Measurements from ENCODE around the gene SLC35F1. TPM values are rescaled to one million over a fixed set of nuclear protein-coding genes. Genes with fewer than 3 reads are reported as not detected.
"Not testable (repeated sequence)": the region's sequence is repeated elsewhere in the genome, so short reads cannot be mapped to it uniquely, and the experiment has no call there.

The SLC35F1 gene
- total and polyA plus RNA-seq, 10 of the 15 experiments (the other 5 are each of a cell fraction or from before 2014, with no cell fraction given), result 0.01 TPM; not detected in 9

- ChIA-PET POLR2A (no interaction called here), CTCF (no interaction called here), RAD21 (ENCODE audit: unreplicated experiment) (no interaction called here), SMC1A (ENCODE audit: uncharacterized antibody, unreplicated experiment) (no interaction called here)
- H2AFZ ChIP-seq (ENCODE audit: control insufficient read depth, low read depth, low read length), result no peak overlapping the region
- TF ChIP-seq ZNF217 (IDR thresholded peaks at IDR 0.05) (no peak), SMARCA5 (IDR thresholded peaks at IDR 0.05) (no peak), CHD2 (IDR thresholded peaks at IDR 0.05; ENCODE audit: borderline replicate concordance, low read depth, low read length) (no peak), KAT2A (conservative IDR thresholded peaks at IDR 0.05; ENCODE audit: control insufficient read depth, low read depth, low read length) (no peak), IKZF1 (conservative IDR thresholded peaks at IDR 0.05) (no peak), HCFC1 (IDR thresholded peaks at IDR 0.05; ENCODE audit: low read length) (no peak), TARDBP (IDR thresholded peaks at IDR 0.05; ENCODE audit: borderline replicate concordance) (no peak), CHD1 (IDR thresholded peaks at IDR 0.05; ENCODE audit: low read depth, low read length) (no peak), RUNX3 (IDR thresholded peaks at IDR 0.05; ENCODE audit: low read length) (no peak), ZNF207 (IDR thresholded peaks at IDR 0.05; ENCODE audit: borderline replicate concordance) (no peak)
- TF ChIP-seq, protein P1, sequence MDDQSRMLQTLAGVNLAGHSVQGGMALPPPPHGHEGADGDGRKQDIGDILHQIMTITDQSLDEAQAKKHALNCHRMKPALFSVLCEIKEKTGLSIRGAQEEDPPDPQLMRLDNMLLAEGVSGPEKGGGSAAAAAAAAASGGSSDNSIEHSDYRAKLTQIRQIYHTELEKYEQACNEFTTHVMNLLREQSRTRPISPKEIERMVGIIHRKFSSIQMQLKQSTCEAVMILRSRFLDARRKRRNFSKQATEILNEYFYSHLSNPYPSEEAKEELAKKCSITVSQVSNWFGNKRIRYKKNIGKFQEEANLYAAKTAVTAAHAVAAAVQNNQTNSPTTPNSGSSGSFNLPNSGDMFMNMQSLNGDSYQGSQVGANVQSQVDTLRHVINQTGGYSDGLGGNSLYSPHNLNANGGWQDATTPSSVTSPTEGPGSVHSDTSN (IDR thresholded peaks at IDR 0.05; ENCODE audit: insufficient replicate concordance, low read depth, low read length), result no peak
- H3K9ac ChIP-seq (ENCODE audit: control insufficient read depth, insufficient read depth, low read length), result no peak overlapping the region
- H3K27me3 ChIP-seq (replicated peaks in 1 of 2; ENCODE audit: control insufficient read depth in 2 of 2, insufficient read depth in 2 of 2, low read length in 1 of 2), result no peaks in the 10 kb centered on the region
- intact Hi-C loops (cut with micrococcal nuclease; ENCODE audit: unreplicated experiment) (no loop called here), in situ Hi-C loops (cut with MboI) (no loop called here)
- no peaks in the 10 kb centered on the region for H3K4me1 ChIP-seq (ENCODE audit: control insufficient read depth, insufficient read depth, low read length)
- no peak for FAIRE-seq
- H4K20me1 ChIP-seq (ENCODE audit: control insufficient read depth, insufficient read depth), result no peaks in the 10 kb centered on the region
- no peaks in the 10 kb centered on the region for H3K36me3 ChIP-seq (ENCODE audit: control insufficient read depth in 2 of 2, insufficient read depth in 2 of 2, low read length in 1 of 2)
- H3K4me3 ChIP-seq, result no peak overlapping the region
- WGBS (ENCODE audit: insufficient coverage, insufficient replicate concordance, low lambda C conversion rate, missing lambda C conversion rate), result 0% methylated on average over 4 of the region's 4 CpGs
- no peak overlapping the region for H3K4me2 ChIP-seq (ENCODE audit: control insufficient read depth, insufficient read depth)
- no peak overlapping the region for H3K27ac ChIP-seq (ENCODE audit: control insufficient read depth, insufficient read depth)
- no TSS peak for BruUV-seq (replicated peaks)
- H3K79me2 ChIP-seq (ENCODE audit: control insufficient read depth, insufficient read depth, low read length), result no peaks in the 10 kb centered on the region
- ATAC-seq, result no peak
- H3K9me3 ChIP-seq (replicated peaks; ENCODE audit: control insufficient read depth, insufficient read depth, low read length), result no peaks in the 10 kb centered on the region
- DNase-seq (ENCODE audit: low read depth, low spot score), result no peak
Observed at GRCh38 chr6:118029967-118030366, 122.9 kb downstream of the SLC35F1 start.

- H3K27me3 ChIP-seq (replicated peaks in 1 of 2; ENCODE audit: control insufficient read depth in 2 of 2, insufficient read depth in 2 of 2, low read length in 1 of 2); DNase-seq (ENCODE audit: low read depth, low spot score); intact Hi-C loops (cut with micrococcal nuclease; ENCODE audit: unreplicated experiment); FAIRE-seq; SMC1A ChIA-PET (ENCODE audit: uncharacterized antibody, unreplicated experiment); RAD21 ChIA-PET (ENCODE audit: unreplicated experiment); BruUV-seq (replicated peaks); H3K9ac ChIP-seq (ENCODE audit: control insufficient read depth, insufficient read depth, low read length); H4K20me1 ChIP-seq (ENCODE audit: control insufficient read depth, insufficient read depth); H3K27ac ChIP-seq (ENCODE audit: control insufficient read depth, insufficient read depth); H3K9me3 ChIP-seq (replicated peaks; ENCODE audit: control insufficient read depth, insufficient read depth, low read length); in situ Hi-C loops (cut with MboI); H3K36me3 ChIP-seq (ENCODE audit: control insufficient read depth in 2 of 2, insufficient read depth in 2 of 2, low read length in 1 of 2); POLR2A ChIA-PET; H2AFZ ChIP-seq (ENCODE audit: control insufficient read depth, low read depth, low read length); CTCF ChIA-PET; ATAC-seq; H3K4me2 ChIP-seq (ENCODE audit: control insufficient read depth, insufficient read depth); H3K79me2 ChIP-seq (ENCODE audit: control insufficient read depth, insufficient read depth, low read length); H3K4me3 ChIP-seq; H3K4me1 ChIP-seq (ENCODE audit: control insufficient read depth, insufficient read depth, low read length): not testable (repeated sequence)
- WGBS (ENCODE audit: insufficient coverage, insufficient replicate concordance, low lambda C conversion rate, missing lambda C conversion rate), result 17% methylated on average over 3 of the region's 3 CpGs
Observed at GRCh38 chr6:118037479-118037878, 130.4 kb downstream of the SLC35F1 start.
